Thyroid gland (tissue), 4 donors: ENCODE data around the gene SCN5A.

Experiments used
- POLR2A ChIP-seq, 2 donors: fragments of 450-650 bp; IDR thresholded peaks; one replicate each; pipeline ENCODE4 v1.6.1; 2017; ENCODE audit warnings: antibody characterized with exemption in 2 of 2, mild to moderate bottlenecking in 2 of 2, moderate library complexity in 1 of 2
- TF ChIP-seq, protein P1 (sequence below), 6 experiments: fragments of 200-600 bp in 3 of 6; fragments of 450-650 bp in 3 of 6; sonication (generic) in 3 of 6; IDR thresholded peaks; one replicate each; pipeline ENCODE4 v1.5.1; 2016 to 2019; ENCODE audit warnings: antibody characterized with exemption in 6 of 6, mild to moderate bottlenecking in 2 of 6, inconsistent platforms in 1 of 6, moderate library complexity in 1 of 6

DNA sequence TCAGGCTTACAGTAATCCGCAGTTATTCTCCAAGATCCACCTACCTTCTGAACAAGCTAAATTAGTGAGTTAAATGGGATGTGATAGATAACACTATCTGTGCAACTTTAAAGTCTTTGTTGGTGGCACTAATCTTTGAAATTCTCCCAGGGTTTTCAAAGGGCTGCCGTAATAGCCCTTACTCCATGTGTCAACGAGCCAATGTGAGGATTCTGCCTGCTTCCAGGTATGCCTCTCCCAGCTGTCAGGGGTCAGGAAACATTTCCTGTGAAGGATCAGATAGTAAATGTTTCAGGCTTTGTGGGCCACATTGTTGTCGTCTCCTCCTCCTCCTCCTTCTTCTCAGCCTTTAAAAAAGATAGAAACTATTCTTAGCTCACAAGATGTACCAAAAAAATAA, 20.2 kb upstream of the SCN5A start:
- TF ChIP-seq, protein P1, sequence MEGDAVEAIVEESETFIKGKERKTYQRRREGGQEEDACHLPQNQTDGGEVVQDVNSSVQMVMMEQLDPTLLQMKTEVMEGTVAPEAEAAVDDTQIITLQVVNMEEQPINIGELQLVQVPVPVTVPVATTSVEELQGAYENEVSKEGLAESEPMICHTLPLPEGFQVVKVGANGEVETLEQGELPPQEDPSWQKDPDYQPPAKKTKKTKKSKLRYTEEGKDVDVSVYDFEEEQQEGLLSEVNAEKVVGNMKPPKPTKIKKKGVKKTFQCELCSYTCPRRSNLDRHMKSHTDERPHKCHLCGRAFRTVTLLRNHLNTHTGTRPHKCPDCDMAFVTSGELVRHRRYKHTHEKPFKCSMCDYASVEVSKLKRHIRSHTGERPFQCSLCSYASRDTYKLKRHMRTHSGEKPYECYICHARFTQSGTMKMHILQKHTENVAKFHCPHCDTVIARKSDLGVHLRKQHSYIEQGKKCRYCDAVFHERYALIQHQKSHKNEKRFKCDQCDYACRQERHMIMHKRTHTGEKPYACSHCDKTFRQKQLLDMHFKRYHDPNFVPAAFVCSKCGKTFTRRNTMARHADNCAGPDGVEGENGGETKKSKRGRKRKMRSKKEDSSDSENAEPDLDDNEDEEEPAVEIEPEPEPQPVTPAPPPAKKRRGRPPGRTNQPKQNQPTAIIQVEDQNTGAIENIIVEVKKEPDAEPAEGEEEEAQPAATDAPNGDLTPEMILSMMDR (IDR thresholded peaks at IDR 0.05) = no peak
- TF ChIP-seq POLR2A (IDR thresholded peaks at IDR 0.05) = no peak
